Measurements from ENCODE around the gene MYL11.
A peak's percentile ranks its signal among the peaks of the same experiment; 100 is the strongest.

Gene MYL11

DNA sequence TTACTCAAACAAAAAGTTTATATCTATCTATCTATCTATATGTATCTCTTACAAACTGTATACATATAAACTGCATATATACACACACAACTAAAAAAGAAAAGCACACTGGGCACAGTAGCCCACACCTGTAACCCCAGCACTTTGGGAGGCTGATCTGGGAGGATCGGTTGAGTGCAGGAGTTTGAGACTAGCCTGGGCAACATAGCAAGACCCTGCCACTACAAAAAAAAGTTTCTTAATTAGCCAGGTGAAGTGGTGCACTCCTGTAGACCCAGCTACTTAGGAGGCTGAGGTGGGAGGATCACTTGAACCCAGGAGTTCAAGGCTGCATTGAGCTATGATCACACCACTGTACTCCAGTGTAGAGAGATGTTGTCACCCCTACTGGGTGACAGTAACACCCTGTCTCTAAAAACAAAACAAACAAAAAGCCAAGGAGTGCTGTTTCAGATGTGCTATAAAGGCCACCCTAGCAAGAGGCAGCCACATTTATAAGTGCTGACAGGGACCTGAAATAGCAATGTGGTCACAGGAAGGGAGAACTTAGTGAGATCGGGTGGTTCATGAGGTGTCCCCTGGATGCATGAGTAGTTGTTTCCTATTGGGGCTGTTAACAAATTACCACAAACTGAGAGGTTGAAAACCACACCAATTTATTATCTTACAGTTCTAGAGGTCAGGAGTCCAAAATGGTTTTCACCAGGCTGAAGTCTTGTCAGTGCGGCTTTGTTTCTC lies 24.3 kb upstream of the MYL11 start:
- DNase-seq, result no peak
- TF ChIP-seq, protein P1, sequence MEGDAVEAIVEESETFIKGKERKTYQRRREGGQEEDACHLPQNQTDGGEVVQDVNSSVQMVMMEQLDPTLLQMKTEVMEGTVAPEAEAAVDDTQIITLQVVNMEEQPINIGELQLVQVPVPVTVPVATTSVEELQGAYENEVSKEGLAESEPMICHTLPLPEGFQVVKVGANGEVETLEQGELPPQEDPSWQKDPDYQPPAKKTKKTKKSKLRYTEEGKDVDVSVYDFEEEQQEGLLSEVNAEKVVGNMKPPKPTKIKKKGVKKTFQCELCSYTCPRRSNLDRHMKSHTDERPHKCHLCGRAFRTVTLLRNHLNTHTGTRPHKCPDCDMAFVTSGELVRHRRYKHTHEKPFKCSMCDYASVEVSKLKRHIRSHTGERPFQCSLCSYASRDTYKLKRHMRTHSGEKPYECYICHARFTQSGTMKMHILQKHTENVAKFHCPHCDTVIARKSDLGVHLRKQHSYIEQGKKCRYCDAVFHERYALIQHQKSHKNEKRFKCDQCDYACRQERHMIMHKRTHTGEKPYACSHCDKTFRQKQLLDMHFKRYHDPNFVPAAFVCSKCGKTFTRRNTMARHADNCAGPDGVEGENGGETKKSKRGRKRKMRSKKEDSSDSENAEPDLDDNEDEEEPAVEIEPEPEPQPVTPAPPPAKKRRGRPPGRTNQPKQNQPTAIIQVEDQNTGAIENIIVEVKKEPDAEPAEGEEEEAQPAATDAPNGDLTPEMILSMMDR (IDR thresholded peaks at IDR 0.05), result no peak
- Mint-ChIP-seq H3K4me1 (peaks cover 27% of the 10 kb centered on the region), H3K27me3 (ENCODE audit: low read depth, poor library complexity) (peaks cover 6% of the 10 kb centered on the region), H3K9me3 (no peaks in the 10 kb centered on the region), H3K27ac (peak overlapping the region; percentile 84), H3K4me3 (no peak overlapping the region), H3K36me3 (ENCODE audit: low read depth) (peaks cover 50% of the 10 kb centered on the region)

DNA sequence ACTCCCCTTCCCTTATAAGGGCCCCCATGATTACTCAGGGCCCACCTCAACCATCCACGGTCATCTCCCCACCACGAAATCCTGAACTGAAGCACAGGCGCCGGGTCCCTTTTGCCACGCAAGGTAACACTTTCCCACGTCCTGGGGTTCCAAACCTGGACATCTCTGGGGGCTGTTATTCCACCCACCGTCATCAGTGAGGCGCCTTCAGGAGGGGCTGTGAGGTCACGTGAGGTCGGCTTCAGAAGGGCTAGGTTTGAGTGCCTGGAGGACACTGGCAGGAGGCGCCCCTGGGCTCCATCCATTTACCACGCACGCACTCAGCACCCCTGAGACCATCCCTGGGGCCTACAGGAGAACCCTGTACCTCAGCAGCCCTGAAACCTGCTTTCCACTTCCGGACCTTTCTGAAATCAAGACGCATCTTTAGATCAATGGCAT lies 23.6 kb upstream of the MYL11 start:
- peak overlapping the region; percentile 66 for H3K27ac Mint-ChIP-seq
- TF ChIP-seq, protein P1 (IDR thresholded peaks at IDR 0.05), result no peak
- DNase-seq, result no peak
- H3K27me3 Mint-ChIP-seq (ENCODE audit: low read depth, poor library complexity), result peaks cover 6% of the 10 kb centered on the region
- H3K36me3 Mint-ChIP-seq (ENCODE audit: low read depth), result peaks cover 50% of the 10 kb centered on the region
- no peak overlapping the region for H3K4me3 Mint-ChIP-seq
- peaks cover 34% of the 10 kb centered on the region for H3K4me1 Mint-ChIP-seq
- no peaks in the 10 kb centered on the region for H3K9me3 Mint-ChIP-seq

DNA sequence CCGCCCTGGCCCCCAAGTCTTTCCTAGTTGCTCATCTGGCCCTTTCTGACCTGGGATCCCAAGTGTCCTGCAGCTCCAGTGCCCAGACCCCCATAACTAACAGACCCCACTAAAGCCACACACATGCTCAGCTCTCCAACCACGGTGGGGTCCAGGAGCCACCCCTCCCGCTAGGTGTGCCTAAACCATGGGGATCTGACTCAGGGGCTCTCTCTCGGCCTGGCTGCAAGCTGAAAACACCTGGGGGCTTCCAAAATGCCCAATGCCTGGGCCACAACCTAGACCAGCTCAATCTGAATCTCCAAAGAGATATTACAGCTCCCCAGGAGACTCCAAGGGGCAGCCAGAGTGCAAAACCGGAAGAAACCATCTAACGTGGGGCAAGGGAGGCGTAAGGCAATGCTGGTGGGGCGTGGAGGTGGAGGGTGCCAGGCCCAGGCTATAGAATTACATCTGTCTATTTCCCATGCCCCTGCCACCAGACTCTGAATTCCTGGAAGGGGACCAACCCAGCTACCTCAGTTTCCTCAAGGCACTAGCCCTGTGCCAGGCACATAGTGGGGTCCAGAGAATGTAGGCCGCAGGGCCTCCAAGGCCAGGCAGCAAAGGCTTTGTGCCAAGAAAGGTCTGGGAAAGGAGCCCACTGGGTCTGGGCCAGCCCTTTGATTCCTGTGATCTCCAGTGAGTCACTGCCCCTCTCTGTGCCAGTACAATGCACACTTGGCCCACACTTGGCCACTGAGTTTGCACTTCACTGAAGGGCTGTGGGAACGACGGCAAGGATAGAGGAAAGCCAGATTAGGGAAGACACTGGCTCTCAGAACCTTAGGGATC lies 22.8 kb upstream of the MYL11 start:
- Mint-ChIP-seq H3K27ac (no peak overlapping the region), H3K9me3 (no peaks in the 10 kb centered on the region), H3K4me1 (peaks cover 42% of the 10 kb centered on the region), H3K4me3 (peak overlapping the region; percentile 49), H3K36me3 (ENCODE audit: low read depth) (peaks cover 51% of the 10 kb centered on the region), H3K27me3 (ENCODE audit: low read depth, poor library complexity) (peaks cover 6% of the 10 kb centered on the region)
- TF ChIP-seq, protein P1 (IDR thresholded peaks at IDR 0.05), result no peak
- no peak for DNase-seq

- peak overlapping the region; percentile 64 for H3K4me3 Mint-ChIP-seq
- TF ChIP-seq, protein P1 (IDR thresholded peaks at IDR 0.05), result peak; percentile 24
- H3K36me3 Mint-ChIP-seq (ENCODE audit: low read depth), result peaks cover 58% of the 10 kb centered on the region
- H3K9me3 Mint-ChIP-seq, result no peaks in the 10 kb centered on the region
- DNase-seq, result no peak
- peaks cover 6% of the 10 kb centered on the region for H3K27me3 Mint-ChIP-seq (ENCODE audit: low read depth, poor library complexity)
- peak overlapping the region; percentile 69 for H3K27ac Mint-ChIP-seq
- peaks cover 49% of the 10 kb centered on the region for H3K4me1 Mint-ChIP-seq
Observed at GRCh38 chr16:30352488-30353401, 21.9 kb upstream of the MYL11 start.

DNA sequence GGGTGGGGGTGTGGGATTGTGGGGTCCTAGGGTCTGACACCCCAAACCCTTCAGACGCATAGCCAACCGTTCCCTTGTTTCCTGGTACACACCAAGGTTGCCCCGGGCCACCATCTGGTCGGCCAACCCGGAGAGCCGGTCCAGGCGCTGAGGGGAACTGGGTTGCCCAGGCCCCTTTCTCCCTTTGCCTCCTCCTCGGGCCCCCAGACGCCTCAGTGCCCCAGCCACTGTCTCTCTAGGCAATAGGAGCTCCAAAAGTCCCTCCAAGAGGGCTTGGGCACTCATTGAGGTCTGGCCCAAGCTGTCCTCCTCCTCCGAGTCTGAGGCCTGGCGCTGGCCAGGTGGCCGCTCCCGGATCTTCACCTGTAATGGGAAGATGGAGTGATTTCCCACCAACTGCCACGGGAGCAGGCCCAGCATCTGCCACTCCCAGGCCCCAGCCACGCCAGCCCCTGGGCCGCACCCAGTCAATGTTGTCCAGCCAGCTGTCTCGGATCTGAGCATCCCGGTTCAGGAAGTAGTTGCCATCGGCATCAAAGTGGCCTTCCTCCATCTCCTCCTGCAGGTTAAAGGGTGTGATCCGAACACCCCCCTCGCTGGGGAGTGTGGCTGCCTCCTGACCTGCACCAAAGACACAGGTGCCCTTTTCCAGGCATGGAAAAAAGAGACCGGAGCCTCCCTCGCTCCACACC lies 21.0 kb upstream of the MYL11 start:
- no peak for DNase-seq
- Mint-ChIP-seq H3K27me3 (ENCODE audit: low read depth, poor library complexity) (peaks cover 6% of the 10 kb centered on the region), H3K9me3 (no peaks in the 10 kb centered on the region), H3K4me3 (peak overlapping the region; percentile 97), H3K36me3 (ENCODE audit: low read depth) (peaks cover 58% of the 10 kb centered on the region), H3K4me1 (peaks cover 54% of the 10 kb centered on the region), H3K27ac (no peak overlapping the region)
- TF ChIP-seq, protein P1 (IDR thresholded peaks at IDR 0.05), result no peak
